ENCODE measurements around the gene DPP6.

DPP6 gene

DNA sequence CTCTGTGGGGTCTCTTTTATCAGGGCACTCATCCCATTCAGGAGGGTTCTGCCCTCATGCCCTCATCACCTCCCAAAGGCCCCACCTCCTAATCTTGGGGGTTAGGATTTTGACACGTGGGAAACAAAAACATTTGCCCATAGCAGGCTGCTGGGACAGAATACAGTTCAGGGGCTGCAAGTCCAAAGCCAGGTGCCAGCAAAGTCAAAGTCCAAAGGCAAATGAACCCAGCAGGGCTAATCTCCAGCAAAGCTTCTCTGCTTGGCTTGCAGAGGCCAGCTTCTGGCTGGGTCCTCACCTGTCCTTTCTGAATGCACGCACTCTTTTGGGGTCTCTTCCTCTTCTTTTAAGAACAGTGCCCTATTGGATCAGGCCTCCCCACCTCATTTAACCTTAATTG is 359.9 kb downstream of the DPP6 start:
- no peak for DNase-seq (ENCODE audit: low spot score)

DNA sequence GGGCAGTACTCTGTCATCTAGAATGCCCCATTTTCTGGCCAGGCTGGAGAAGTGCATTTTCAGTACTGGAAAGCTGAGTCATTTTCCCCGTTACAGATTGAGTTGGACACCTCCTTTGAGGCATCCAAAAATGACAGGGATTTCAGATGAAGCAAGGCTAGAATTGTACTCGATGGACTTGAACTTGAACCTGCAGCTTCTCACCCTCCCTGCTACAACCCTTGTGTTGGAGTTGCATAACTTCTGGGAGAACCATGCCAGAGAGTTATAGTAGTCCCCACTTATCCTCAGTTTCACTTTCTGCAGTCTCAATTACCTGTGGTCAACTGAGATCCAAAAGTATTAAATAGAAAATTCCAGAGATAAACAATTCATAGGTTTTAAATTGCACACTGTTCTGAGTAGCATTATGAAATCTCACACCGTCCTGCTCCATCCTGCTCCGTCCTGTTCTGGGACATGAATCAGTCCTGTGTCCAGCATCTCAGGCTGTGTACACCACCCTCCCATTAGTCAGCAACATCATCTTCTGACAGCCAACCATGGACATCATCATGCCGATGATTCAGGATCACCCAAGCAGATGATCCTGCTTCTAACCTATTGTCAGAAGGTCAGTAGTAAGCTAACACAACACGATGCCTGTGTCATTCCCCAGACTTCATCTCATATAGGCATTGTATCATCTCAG is 363.7 kb downstream of the DPP6 start:
- DNase-seq (ENCODE audit: low spot score), result no peak

DNA sequence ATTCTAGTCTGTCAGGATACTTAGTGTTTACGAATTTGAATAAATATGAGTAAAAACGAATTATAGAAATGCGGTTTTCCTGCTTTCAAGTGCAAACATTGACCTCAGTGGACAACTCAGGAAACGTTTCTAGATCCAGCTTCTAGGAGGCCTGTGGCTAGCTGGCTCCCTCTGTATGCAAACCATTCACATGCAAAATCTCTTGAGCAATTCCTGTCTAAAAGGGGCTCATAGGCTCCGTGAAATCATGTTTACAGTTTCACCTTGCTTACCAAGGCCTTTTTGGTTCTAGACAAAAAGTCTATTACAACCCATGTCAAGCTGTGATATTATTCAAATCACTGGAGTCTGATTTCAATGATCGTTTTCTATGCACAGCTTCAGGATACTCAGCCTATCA is 364.5 kb downstream of the DPP6 start:
- no peak for DNase-seq (ENCODE audit: low spot score)

DNA sequence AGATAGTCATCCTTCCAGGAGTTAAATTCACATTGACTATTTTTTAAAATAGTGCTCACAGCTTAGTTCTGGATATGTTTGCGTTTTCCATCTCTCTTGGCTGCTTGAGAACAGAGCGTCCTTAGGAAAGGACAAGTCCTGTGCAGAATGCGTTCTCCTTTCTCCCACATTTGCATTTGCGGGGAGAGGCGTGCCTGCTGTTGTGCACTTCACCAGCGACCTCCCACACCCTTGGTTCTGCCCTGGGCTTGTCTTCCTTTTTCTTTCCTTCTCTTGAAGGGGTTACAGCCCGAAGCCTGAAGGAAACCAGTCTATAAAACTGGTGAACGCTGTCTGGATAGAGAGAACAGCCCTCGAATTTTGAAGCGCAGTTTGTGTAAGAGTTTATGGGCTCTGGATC is 367.1 kb downstream of the DPP6 start:
- no peak for DNase-seq (ENCODE audit: low spot score)

DNA sequence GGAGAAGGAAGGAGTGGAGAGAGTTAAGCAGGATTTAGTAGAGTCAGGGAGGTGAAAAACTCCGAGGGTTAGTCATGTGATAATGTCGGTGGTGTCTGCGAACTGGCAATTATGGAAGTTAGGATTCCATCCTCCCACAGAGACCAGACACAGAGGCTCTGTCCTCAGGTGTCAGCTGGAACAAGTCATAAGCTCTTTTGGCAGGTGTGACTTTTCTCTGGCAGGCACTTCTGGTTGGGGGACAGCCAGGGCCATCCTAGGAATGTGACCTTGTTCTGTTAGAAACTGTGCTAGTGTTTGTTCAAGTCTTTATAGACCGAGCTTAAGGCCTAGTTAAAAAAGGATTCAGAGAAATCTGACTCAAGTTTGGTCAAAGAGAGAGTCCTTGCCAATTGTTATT is 371.0 kb downstream of the DPP6 start:
- no peak for DNase-seq (ENCODE audit: low spot score)

DNA sequence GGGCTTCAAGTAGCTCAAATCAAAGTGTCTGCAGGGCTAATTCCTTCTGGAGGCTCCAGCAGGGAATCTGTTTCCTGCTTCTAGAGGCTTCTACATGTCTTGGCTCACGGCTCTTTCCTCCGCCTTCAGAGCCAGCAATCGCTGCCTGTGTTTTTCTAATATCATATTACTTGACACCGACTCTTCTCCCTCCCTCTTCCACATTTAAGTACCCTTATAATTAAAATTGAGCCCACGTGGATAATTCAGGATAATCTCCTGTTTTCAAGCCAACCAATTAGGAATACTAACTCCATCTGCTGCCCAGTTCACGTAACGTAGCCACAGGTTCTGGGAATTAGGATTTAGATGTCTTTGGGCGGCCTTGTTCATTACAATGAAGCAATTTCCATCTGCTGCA is 372.2 kb downstream of the DPP6 start:
- DNase-seq (ENCODE audit: low spot score), result no peak

DNA sequence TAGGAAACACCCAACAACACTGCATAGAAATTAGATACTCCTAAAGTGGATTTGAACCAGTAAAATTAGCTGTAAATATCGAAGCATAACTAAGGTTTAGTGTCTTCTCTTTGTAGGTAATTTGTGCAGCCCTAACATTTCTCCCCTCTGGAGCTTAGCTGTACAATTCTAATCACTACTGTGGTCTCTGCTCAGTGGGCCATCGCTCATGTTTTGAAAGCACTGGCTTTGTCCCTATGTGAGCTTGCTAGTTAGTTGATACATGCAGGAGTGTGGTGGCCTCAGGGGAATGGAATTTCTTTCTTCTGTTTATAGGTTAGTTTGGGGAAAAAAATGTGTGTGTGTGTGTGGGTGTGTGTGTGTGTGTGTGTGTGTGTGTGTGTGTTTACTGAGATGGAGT is 373.1 kb downstream of the DPP6 start:
- DNase-seq (ENCODE audit: low spot score), result no peak

DNA sequence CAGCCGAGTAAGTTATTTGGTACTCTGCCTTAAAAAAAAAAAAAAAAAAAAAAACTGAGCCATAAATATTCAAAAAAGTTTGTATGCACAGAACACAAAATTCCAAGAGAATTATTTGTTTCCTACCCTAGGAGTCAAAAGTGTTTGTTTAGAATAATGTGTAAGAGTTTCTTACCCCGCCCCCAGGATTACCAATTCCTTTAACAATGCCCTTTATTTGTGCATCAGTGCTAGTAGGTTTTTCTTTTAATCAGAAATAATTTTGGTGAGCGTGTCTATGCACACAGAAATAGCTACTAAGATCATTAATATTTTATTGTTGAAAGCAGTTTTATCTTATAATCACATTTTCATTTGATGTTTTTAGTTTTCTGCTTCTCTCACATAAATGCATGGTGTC is 374.6 kb downstream of the DPP6 start:
- no peak for DNase-seq (ENCODE audit: low spot score)

DNA sequence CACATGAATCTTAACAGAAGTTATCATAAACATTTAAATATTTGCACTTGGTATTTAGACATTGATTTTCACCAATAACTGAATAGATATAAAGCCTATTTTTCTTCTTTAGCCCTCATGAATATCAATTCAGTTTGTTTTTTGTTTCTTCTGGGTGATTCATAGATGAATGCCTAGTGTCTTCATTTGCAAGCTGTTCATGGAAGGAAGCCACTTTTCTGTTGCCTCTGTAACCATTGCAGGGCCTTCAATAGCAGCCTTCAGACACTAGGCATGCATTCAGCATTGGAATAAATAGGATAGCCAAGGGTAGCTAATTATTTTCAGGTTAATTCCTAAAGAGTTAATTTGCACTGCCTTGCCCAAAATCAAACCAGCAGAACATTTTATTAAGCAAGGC is 375.3 kb downstream of the DPP6 start:
- no peak for DNase-seq (ENCODE audit: low spot score)

DNA sequence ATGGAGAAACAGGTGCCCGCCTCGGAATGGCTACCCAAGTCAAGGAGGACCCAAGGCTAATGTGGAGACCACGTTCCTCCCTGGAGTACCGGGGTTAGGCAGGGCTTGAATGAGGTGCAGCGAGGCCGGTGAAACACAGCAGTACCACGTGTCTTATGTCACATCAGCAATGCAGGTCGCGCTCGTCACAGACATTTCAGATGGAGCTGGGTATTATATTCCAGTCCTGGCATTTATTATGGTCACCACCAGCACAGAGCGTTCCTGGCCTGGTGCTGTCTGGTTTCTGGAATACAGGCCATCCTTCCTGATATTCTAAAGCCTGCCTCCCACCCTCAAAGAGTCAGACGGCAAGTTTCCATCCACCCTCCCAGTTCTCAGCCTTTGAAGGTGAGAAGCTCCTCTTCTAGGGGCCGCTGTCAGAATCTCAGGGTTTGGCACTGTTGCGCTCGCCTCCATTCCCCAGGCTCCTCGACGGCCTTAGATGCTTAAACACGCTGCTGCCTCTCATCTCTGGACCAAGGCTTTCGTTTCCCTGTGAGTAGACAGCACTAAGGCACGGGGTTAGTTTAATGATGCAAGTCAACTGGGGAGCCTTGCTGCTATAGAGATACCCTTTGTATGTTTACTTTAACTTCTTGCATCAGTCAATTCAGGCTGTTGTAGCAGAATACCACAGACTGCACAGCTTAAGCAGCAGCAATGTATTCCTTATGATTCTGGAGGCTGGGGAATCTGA is 377.6 kb downstream of the DPP6 start:
- DNase-seq (ENCODE audit: low spot score), result no peak

DNA sequence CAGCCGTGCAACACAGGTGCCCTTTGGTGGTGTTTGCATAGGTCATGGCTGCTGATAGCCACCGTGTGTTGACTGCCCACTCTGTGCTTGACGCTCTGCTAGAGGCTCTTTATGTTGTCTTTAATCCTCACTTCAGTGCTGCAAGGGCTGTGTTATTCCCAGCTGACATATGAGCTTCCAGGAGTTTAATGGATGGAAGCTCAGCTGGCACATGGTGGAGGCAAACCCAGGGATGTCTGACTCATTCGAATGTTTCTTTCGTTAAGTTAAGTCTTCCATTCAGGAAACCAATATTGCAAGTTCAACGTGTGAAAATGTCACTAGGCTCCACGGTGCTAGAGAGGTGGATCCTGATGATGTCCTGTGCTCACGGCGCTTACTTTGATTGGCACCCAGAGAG is 378.4 kb downstream of the DPP6 start:
- DNase-seq (ENCODE audit: low spot score), result no peak

DNA sequence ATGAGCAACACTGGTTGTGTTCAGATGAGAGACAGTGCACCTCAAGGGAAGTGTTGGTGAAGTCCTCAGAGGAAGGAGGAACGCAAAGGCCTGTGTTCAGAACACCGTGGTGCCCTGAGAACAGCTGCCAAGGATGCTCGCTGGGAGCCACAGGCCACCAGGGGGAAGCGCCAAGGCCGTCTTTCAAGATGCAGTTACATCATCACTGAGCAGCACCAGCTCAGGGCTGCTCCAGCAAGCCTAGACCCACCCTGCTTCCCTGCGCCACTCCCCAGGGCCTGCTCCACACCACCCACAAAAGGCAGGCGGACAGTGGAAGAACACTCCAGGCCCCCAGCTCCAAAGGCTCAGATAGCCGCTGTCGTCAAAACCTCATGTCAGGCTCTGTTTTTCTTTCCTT is 378.8 kb downstream of the DPP6 start:
- no peak for DNase-seq (ENCODE audit: low spot score)

DNA sequence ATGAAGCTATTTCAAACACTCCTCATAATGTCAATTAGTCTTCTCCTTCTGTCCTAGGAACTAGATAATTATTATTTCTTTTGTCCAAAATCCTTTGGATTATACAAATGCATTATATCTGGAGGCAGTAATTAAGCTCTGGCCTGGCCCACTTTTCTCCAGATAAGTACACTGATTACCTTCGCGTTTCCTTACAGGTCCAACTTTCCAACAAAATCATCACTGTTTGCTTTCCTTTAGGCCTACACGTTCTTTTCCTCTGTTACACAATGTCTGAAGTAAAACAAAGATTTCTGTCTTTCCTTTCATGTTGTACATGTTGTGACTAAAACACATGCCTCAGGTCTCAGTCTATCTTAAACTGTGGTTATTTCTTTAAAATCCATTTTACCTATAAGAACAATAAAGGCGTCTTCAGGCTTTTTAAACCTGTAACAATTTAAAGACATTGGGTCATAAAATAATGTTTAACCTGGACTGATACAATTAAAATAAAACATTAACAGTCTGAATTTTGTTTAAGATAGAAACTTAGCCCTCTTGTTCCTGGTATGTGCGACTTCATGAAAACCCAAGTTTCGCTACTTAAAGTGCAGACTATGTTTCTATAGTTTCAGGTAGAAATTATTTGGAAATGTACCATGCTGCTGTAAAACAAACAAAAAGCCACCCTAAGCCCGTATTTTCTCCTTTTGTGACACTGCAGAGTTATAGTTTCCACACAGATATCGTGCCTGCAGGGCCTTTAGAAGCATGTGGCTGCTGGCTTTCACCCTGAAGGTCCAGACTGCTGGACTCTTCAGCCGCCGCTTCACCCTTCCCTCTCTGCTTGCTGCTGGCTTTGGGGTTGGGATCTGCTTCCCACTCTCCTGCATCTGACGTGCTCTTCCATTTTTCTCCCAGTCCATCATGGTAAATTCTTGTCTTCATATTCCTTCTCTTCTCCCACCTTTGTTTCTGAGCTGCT is 381.7 kb downstream of the DPP6 start:
- DNase-seq (ENCODE audit: low spot score), result no peak

DNA sequence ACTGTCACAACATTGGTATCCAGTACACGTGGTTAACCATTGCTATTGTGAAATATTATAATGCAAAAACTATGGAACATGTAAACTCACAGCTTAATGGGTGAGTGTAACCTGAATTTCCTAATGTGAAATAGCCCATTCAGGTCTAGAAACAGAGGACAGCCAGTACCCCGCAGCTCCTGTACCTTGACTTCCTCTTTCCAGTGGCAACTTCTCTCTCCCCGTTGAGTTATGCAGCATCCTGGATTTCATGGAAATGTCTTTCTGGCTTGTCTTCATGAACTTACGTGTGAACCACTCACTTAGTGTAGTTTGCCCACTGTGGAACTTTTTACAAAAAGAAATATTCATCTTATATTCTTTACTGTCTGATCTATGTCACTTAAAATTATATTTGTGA is 384.4 kb downstream of the DPP6 start:
- DNase-seq (ENCODE audit: low spot score), result no peak

DNA sequence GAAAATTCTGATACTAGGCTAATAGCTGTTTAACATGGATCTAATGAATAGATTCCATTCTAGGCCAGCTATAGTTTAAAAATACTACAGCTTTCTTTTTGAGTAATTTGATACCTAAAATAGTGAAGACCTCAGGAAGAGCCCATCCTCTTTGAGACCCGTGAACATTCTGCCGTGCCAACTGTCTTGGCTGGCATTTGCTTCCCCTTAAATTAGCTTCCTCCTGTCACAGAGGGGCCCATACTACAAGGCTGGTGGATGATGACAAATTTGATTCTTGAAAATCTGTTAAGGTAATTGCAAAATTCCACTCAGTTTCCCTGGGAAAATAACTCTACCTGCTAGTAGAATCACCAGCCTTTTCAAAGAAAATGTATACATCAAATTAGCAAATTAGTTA is 385.0 kb downstream of the DPP6 start:
- no peak for DNase-seq (ENCODE audit: low spot score)

DNA sequence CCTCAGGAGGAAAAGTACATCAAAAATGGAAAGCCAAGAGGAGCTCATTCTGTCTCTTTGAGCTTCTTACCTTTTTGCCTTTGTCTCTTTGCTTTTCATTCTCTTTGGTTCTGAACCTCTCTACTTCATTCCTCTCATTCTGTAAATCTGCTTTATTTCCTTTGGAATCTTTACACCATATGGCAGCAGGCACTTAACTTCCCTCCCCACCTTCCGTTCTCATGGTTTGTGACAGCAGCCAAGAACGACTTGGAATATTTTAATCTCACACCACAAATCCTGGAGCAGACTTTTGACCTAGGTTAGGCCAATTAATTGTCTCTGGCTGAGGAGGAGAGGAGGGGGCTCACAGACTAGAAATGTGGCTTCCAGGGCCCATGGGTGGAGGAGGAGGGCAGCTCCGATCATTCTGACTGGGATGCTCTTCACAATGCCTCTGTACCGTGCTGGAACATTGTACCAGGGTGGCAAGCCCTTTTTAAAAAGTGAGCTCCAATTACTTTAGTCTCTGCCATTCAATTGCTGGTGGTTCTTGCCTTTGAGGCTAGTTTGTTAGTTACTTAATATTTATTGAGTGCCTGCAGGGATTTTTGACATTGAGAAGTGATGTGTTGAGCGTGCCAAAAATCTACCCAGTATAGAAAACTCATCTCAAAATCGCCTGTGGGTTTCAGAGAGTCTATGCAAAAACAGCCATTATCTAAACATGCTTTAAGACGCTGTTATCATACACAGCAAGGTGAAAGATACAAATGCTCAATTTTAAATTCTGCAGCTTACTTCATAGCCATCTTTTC is 386.6 kb downstream of the DPP6 start:
- no peak for DNase-seq (ENCODE audit: low spot score)

DNA sequence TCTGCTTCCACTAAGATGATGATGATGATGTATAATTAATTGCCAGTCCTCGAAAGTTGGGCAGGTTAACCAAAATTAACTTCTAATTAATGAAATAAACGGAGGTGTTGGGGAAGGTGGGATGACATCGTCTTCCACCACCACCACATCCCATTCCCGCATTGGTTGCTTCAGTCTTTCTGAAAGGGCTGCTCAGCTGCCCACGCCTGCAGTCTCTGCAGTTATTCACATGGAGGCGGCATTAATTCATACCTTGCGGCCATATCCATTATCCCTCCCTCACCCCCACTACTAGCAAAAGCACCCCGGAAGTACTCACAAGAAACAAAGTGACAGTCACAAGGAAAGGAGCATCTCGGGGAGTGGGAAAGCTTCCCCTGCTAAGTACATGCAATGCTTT is 387.9 kb downstream of the DPP6 start:
- no peak for DNase-seq (ENCODE audit: low spot score)

DNA sequence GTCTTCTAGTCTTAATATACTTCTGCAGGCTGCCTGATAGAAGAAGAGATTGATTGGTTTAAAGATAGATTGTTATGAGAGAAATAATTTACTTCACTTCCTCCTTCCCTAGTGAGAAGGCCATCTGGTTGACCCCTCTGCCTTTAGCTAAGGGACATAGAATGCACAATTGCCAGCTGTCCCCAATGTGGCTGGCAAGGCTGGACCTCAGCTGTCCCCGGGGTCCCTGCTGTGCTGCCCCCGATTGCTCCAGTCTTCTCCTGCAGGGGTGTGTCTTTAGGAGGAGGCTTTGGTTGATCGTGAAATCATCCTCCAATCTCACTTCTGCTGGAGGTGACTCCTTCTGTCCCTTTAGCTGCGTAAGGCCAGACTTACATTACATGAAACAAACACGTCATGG is 388.5 kb downstream of the DPP6 start:
- DNase-seq (ENCODE audit: low spot score), result no peak

DNA sequence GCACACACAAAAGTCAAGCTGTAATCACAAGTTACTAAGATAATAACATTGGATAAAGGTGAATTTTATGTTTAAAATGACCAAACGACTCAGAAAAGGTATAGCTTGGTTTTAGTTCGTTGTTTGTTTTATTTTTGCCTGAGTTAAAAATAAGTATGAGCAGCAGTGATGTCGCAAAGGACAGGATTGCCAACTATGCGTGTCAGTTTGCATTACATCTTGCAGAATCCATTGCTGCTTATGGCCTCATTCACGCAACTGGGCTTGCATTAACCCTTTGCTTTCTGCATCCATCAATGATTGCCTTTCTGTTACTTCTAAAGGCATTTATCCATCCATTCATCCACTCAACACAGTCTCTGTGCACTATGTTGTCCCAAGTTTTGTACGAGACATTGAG is 389.6 kb downstream of the DPP6 start:
- no peak for DNase-seq (ENCODE audit: low spot score)

DNA sequence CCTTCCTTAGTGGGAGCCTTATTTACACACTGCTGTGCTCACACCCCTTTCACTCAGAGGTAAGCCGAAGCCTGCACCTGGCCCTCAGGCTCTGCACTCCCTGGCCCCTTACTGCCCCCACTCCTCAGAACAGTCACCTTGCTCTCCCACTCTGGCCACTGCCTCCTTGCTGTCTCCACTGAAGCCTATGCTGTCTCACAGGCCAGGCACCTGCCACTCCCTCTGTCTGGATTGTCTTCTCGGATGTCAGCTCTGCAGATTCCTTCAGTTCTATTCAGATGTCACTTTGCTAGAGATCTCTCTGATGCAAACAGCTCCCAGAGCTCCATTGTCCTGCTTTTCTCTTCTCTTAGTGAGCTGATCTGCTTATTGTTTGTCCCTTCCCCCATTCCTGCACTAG is 390.7 kb downstream of the DPP6 start:
- no peak for DNase-seq (ENCODE audit: low spot score)

DNA sequence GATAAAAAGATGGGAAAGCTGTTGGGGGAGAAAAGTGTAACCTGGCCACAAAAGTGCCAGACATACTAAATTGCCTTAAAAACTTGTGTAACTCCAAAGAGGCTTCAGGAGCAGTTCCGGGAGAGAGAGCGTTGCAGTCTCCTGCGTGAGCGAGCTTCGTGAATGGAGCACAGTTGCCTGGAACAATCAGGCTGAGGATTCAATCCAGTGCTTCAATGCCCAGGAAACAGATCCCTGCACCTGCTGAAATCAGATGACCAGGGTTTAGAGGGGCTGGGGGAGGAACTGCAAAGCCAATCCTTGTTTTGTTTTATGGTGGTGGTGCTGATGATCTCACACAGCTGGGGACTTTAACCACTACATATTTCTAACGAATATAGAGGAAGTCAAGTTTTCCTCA is 398.3 kb downstream of the DPP6 start:
- no peak for DNase-seq (ENCODE audit: low spot score)

Measured in hematopoietic multipotent progenitor cell treated with erythropoietin and hydrocortisone succinate and interleukin-3 and kit ligand, for 15 days (in vitro differentiated cells).